NCI-H1048 (cell line): ENCODE data around the gene MLLT3.

Source experiments
- DNase-seq: peaks from one replicate; lab custom pipeline; 2025; lab: John Stamatoyannopoulos, UW

The MLLT3 gene

DNA sequence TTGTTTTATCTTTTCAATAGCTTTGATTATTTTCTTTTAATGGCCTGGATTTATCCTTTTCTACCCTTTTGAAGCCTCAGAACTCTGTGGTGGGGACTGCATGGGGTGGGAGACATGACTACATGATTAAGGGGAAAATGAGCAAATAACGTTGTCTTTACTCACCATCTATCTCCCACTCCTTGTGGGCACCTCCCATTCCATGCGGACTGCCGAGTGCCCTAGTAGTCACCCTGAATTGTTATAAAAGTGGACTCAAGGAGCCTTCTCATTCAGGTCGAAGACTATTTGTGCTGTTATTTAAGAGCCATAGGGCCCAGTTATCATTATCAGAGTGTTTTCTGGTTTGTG lies 281.8 kb downstream of the MLLT3 start:
- no peak for DNase-seq

GRCh38 chr9:20335668-20336332 lies 286.5 kb downstream of the MLLT3 start:
- no peak for DNase-seq

- DNase-seq, result no peak
These were observed 288.3 kb downstream of the MLLT3 start for GRCh38 chr9:20333991-20334390.

GRCh38 chr9:20331095-20331685 lies 291.1 kb downstream of the MLLT3 start:
- DNase-seq, result no peak

DNA sequence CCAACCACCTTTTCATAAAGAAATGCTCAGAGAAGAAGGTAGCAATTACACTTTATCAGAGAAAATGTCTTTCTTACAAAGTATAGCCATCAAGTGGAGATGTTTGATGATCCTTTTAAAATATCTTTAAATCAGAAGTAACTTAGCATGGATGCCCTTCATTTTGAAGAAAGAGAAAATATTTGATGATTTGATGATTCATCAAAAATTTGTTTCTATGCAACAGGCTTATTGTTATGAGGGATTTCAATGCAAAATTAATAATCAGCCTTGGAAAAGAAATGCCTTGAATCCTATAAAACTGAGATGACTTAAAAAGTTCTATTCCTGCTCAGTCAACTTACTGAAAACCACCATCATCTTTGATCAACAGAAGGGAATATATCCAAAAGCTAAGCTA lies 291.6 kb downstream of the MLLT3 start:
- DNase-seq, result no peak

DNA sequence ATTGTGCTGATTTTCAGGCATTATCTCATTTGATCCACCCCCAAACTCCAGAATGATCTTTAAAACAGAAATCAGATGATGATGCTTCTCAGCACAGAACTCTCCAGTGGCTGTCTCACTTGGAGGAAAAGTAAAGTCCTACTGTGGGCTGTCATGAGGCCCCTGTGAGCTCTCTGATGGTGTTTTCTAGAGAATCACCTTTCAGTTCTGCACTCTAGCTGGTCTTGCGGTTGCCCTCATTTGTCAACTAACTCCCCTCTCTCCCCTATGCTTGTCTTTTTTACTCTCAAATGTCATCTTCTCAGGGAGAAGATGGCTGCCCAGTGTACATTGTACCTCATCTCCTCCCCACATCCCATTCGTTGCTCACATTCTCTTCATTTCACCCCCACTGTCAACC lies 295.8 kb downstream of the MLLT3 start:
- no peak for DNase-seq

GRCh38 chr9:20325008-20325407 lies 297.3 kb downstream of the MLLT3 start:
- DNase-seq, result no peak

DNA sequence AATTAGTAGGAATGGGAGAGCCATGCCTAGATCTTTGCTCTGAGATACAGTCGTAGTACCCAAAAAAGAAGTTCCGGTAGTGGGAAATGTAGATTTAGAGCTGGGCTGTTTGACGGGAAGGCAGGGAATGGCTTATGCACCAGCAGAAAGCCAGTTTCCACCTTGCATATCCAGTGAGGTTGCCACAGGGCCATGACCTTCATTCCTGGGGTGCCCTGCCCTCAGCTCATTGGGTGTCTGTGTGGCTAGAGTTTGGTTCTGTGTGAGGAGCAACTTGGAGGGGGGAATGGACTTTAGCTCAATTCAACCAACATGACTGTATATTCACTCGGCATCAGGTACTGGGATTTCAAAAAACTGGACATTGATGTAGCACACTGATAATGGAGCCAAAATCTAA lies 300.1 kb downstream of the MLLT3 start:
- no peak for DNase-seq

DNA sequence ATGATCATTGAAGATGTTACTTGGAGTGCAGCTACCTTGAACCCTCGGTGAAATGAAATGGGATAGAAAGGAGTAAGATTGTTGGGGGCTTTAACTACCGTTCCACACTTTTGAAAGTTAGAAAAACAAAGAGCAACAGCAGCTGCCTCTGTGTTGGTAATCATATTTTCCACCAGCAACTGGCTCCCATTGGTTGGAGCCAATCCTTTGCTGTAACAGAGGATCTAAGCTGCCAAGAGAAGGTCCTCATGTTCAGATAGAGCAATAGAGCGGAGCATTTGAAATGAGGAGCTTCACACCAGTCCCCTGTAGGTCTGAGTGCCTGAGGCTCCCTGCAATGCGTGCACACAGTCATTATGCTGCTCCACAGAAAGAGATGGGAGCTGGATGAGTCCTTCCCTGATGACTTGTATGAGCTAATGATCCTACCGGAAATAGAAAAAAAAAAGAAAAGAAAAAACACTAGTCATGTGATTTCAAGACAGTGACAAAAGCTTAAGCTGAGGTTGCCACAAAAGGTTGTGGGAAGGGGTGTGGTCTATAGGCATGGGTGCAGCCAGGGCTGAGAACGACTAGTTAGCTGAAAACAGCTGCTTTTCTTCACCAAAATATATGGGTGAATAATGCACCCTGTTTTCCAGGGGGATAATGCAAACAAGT lies 300.7 kb downstream of the MLLT3 start:
- DNase-seq, result no peak

- DNase-seq, result no peak
These were observed 301.4 kb downstream of the MLLT3 start for GRCh38 chr9:20320921-20321320.

GRCh38 chr9:20319641-20320337 lies 302.5 kb downstream of the MLLT3 start:
- DNase-seq, result no peak

- no peak for DNase-seq
These were observed 303.1 kb downstream of the MLLT3 start for GRCh38 chr9:20319241-20319640.

GRCh38 chr9:20317701-20318100 lies 304.6 kb downstream of the MLLT3 start:
- DNase-seq, result no peak

GRCh38 chr9:20316372-20316771 lies 305.9 kb downstream of the MLLT3 start:
- no peak for DNase-seq

- DNase-seq, result no peak
These were observed 306.6 kb downstream of the MLLT3 start for GRCh38 chr9:20315677-20316076.

DNA sequence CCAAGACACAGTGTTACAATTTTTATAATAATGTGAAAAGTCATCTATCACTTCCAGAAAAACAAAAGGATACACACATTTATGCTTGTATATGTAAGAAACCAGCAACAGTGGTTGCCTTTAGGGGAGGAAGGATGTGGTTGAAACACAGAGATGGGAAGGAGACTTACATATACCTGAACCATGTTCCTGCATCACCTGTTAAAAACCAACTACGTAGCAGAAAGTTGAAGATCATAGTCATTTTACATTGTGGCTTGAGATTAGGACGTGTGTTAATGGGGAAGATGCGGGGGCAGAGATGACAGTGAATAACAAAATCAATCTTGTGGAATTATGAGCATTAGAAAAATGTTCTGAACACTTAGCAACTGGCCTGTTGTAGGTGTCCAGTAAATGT lies 307.3 kb downstream of the MLLT3 start:
- DNase-seq, result no peak

- DNase-seq, result no peak
These were observed 308.9 kb downstream of the MLLT3 start for GRCh38 chr9:20313415-20313814.

DNA sequence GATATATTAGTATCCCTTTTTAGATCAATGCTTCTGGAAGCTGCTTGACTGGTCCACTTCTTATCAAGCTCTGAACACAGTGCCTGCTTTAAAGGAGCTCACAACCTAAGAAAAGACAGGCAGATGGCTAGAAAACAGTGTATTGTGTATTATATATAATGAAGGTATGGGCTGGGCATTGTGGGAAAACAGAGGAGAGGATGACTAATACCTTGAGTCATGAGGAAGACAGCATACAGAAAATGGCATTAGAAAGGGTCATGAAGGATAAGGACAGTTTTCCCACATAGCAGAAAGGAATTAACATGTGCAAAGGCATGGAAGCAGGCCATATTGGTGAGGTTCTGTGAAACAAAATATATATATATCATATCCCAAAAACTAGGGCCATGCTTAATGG lies 309.6 kb downstream of the MLLT3 start:
- no peak for DNase-seq

DNA sequence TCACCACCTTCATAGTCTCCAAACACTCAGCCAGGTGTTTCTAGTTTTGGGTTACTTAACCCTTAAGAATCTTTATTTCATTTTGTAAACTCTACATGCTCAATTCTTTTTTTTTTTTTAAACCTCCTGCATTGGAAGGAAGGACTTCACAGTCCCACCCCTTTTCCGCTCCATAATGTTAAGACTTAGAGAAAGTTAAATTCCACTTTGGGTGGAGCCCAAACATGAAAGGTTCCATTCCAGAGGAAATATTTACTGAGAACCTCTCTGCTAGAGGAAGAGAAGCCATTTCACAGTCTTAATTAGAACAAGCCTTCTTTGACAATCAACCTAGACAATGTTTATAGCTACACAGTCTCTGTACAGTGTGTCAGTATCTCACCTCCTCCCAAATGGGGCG lies 312.3 kb downstream of the MLLT3 start:
- no peak for DNase-seq

GRCh38 chr9:20309124-20309523 lies 313.2 kb downstream of the MLLT3 start:
- DNase-seq, result no peak

- no peak for DNase-seq
These were observed 314.7 kb downstream of the MLLT3 start for GRCh38 chr9:20307621-20308020.

DNA sequence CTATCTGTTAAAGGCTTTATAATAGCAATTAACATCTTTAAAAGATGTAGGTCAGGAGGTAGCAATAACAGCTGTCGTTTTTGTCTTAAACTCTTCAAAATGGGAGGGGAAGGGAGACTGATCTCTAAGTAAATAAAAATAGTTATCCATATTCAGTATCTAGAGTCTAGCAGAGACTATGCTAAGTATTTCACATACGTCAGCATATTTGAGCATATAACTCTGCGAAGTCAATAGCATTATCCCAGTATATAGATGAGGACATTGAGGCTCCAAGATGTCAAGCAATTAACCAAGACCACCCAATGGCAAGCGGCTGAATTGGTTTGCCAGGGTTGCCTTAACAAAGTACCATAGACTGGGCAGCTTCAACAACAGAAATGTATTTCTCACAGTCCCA lies 316.8 kb downstream of the MLLT3 start:
- DNase-seq, result no peak

DNA sequence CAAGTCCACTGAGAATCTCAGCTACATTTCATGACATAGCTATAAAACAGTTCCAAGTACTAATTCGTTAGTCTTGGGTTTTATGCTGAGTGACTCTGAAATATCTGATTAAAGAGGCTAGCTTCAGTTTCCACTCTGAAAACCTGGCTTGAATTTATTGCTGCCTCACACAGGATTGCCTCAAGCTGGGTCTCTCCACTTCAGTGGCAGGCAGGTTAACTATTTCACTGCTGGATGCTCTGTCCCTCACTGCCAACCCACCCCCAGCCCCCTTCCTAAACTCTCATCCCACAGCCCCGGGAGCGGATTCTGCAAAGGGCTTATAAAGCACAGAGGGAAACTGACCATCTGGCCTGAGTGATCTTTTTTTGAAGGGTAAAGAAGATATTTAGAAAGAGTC lies 318.3 kb downstream of the MLLT3 start:
- DNase-seq, result no peak
